Gastroesophageal sphincter (tissue), 4 donors: ENCODE data around the gene VWA8. TPM values are rescaled to one million over a fixed set of nuclear protein-coding genes. Genes with fewer than 3 reads are reported as not detected.

Source experiments
- ATAC-seq: fragments of 150-250 bp; one replicate; pipeline ENCODE4 v1.9.1; 2016; ENCODE audit warnings: mild to moderate bottlenecking, moderate library complexity
- H3K27ac ChIP-seq, 4 donors: fragments of 200-600 bp; sonication (generic) in 3 of 4; 1 replicate in 3 of 4; 2 replicates in 1 of 4; pipeline ENCODE4 v1.5.1; 2016 to 2019
- H3K27me3 ChIP-seq: fragments of 200-600 bp; sonication (generic); one replicate; pipeline ENCODE4 v1.5.1; 2019
- H3K36me3 ChIP-seq, 2 donors: fragments of 200-600 bp; sonication (generic); one replicate each; pipeline ENCODE4 v1.5.1; 2019; ENCODE audit warnings: control low read depth in 1 of 2
- H3K4me1 ChIP-seq, 3 donors: fragments of 200-600 bp; sonication (generic); 1 replicate in 2 of 3; 2 replicates in 1 of 3; pipeline ENCODE4 v1.5.1; 2016 to 2019; ENCODE audit warnings: control low read depth in 2 of 3
- H3K4me3 ChIP-seq, 2 donors: fragments of 200-600 bp; sonication (generic); one replicate each; pipeline ENCODE4 v1.5.1; 2019; ENCODE audit warnings: mild to moderate bottlenecking in 1 of 2, moderate library complexity in 1 of 2
- H3K9me3 ChIP-seq, 3 donors: fragments of 200-600 bp; sonication (generic); one replicate each; pipeline ENCODE4 v1.5.1; 2017 to 2019; ENCODE audit warnings: control low read depth in 2 of 3
- EP300 ChIP-seq: sonication (generic); formaldehyde crosslinking; IDR thresholded peaks from one replicate; pipeline ENCODE4 v1.6.1; 2017; ENCODE audit warnings: antibody characterized with exemption, mild to moderate bottlenecking
- POLR2A ChIP-seq, 2 donors: fragments of 450-650 bp; IDR thresholded peaks; one replicate each; pipeline ENCODE4 v1.6.1; 2017; ENCODE audit warnings: antibody characterized with exemption in 2 of 2, mild to moderate bottlenecking in 2 of 2, moderate library complexity in 1 of 2
- POLR2AphosphoS5 ChIP-seq: sonication (generic); formaldehyde crosslinking; IDR thresholded peaks from one replicate; pipeline ENCODE4 v1.6.1; 2017; ENCODE audit warnings: antibody characterized with exemption
- WGBS, 2 donors: methylation state at CpG; one replicate each; pipeline ENCODE4 v1.1.5; 2018; ENCODE audit warnings: low coverage in 1 of 2; 5-methylcytosine and 5-hydroxymethylcytosine counted together
- total RNA-seq, 4 donors: library from RNA; depleted of rRNA; stranded (reverse); fragments of >200 nt; gene quantifications; one replicate each; pipeline ENCODE4 v1.1.0, GENCODE V29; 2016
- TF ChIP-seq, protein P1 (sequence below), 4 experiments: fragments of 200-600 bp in 2 of 4; fragments of 450-650 bp in 2 of 4; sonication (generic) in 1 of 4; IDR thresholded peaks; one replicate each; pipeline ENCODE4 v1.5.1; 2017 to 2019; ENCODE audit warnings: antibody characterized with exemption in 4 of 4, mild to moderate bottlenecking in 2 of 4, moderate library complexity in 2 of 4

The VWA8 gene
- total RNA-seq, 4 donors from 2014 or later = 20.3 to 34.7 (median 23.9) TPM

DNA sequence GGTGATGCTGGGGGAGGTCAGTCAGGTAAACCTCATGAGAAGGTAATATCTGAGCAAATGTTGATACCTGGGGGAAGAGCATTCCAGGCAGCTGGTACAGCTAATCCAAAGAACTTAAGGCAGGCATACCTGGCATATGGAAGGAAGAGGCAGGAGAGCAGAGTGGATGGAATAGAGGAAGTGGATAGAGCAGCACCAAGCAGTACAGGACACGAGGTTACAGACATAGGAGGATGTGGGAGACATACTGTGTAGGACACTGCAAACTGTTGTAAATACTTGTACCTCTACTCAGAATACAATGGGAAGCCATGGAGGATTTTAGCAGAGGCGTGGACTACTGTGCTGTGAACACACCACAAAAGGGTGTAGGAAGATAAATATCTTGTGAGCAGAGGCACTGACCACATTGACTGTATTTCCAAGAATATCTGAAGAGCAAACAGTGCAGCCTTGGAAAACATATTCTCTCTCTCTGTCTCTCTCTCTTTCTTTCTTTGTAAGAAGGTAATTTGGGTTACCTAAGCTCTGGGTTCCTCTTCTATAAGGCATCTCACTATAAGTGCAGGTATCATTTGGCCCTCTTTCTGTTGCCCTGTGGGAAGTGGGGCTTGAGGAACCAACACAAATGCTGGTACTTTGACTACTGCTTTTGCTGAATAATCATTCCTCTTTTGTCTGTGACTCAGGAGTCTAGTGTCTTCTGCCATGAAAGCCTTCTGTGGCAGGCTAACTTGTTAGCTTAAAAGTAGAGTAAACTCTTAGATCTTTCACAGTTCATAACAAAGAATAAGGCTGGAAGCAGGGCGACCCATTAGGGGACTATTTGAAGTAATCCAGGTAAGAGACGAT is 238.0 kb downstream of the VWA8 start:
- no peak for TF ChIP-seq POLR2A (IDR thresholded peaks at IDR 0.05)
- TF ChIP-seq EP300 = no peak
- TF ChIP-seq POLR2AphosphoS5 = no peak
- TF ChIP-seq, protein P1, sequence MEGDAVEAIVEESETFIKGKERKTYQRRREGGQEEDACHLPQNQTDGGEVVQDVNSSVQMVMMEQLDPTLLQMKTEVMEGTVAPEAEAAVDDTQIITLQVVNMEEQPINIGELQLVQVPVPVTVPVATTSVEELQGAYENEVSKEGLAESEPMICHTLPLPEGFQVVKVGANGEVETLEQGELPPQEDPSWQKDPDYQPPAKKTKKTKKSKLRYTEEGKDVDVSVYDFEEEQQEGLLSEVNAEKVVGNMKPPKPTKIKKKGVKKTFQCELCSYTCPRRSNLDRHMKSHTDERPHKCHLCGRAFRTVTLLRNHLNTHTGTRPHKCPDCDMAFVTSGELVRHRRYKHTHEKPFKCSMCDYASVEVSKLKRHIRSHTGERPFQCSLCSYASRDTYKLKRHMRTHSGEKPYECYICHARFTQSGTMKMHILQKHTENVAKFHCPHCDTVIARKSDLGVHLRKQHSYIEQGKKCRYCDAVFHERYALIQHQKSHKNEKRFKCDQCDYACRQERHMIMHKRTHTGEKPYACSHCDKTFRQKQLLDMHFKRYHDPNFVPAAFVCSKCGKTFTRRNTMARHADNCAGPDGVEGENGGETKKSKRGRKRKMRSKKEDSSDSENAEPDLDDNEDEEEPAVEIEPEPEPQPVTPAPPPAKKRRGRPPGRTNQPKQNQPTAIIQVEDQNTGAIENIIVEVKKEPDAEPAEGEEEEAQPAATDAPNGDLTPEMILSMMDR (IDR thresholded peaks at IDR 0.05) = no peak
- Histone ChIP-seq H3K36me3 (peaks cover 0 to 66% of the 10 kb centered on the region in 2 donors), H3K27me3 (no peaks in the 10 kb centered on the region), H3K4me1 (no peaks in the 10 kb centered on the region), H3K9me3 (no peaks in the 10 kb centered on the region), H3K27ac (no peak overlapping the region), H3K4me3 (no peak overlapping the region)
- no peak for ATAC-seq
- 93 to 94% methylated on average over 4 of the region's 4 CpGs for WGBS, 2 donors

DNA sequence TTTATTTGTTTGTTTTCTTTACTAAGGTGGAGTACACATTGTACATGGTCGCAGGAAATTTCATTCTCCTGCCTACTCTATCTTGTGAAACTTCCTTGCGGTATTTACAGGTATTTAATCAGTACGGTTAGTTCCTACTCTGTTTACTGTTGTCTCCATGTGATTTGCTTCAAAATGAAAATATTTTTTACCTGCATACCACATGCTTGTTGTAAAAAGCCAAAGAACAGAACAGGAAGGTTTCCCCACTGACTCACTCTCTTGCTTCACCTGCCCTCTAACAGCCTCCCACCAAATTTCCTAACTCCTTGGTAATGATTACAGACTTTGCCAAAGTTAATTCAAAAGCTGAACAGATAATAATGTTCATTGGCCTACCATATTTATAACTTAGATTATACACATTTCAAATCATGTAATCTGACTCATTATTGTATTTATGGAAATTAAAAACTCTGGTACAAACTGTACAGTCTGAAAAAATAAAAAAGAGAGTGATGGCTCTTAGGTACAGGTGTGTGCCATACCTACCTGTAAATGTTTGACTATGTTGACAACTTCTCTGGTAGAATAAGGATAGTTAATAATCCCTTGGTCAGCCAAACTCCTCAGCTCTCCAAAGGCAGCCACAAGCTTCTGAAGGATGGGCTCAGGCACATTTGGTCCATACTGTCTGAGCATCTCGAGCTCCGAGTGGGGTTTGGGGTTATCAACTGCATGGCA is 239.9 kb downstream of the VWA8 start:
- H3K27ac ChIP-seq = no peak overlapping the region
- no peak for TF ChIP-seq EP300
- TF ChIP-seq POLR2AphosphoS5 = no peak
- no peak for TF ChIP-seq POLR2A (IDR thresholded peaks at IDR 0.05)
- TF ChIP-seq, protein P1 (IDR thresholded peaks at IDR 0.05) = no peak
- no peaks in the 10 kb centered on the region for H3K27me3 ChIP-seq
- no peaks in the 10 kb centered on the region for H3K9me3 ChIP-seq
- H3K4me1 ChIP-seq = no peaks in the 10 kb centered on the region
- ATAC-seq = no peak
- H3K4me3 ChIP-seq = no peak overlapping the region
- peaks cover 0 to 53% of the 10 kb centered on the region in 2 donors for H3K36me3 ChIP-seq
- 93 to 95% methylated on average over 3 to 5 of the region's 5 CpGs for WGBS, 2 donors

DNA sequence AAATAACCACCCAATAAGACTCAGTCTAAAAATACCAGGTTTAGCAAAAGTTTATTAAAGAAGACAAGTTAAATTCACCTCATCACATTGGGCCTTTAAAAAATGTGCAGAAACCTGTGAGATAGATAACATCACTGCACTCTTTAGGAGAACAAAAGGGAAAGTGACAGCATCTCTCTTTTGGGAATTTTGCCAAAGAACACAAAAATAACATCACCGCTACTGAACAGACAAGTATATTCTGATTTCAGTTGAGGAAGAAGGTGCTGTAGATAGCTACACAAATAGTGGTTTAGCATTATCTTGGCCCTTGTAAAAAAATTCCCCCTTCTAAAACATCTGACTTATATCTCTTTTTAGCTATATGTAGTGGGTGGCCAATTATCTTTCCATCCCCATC is 244.7 kb downstream of the VWA8 start:
- WGBS, 2 donors = 67 to 77% methylated on average over 1 of the region's 1 CpG
- Histone ChIP-seq H3K27me3 (no peaks in the 10 kb centered on the region), H3K36me3 (peaks cover 0 to 21% of the 10 kb centered on the region in 2 donors), H3K27ac (no peak overlapping the region), H3K9me3 (no peaks in the 10 kb centered on the region), H3K4me1 (no peaks in the 10 kb centered on the region), H3K4me3 (no peak overlapping the region)
- ATAC-seq = no peak
- TF ChIP-seq POLR2AphosphoS5 (no peak), POLR2A (IDR thresholded peaks at IDR 0.05) (no peak), EP300 (no peak)
- TF ChIP-seq, protein P1 (IDR thresholded peaks at IDR 0.05) = no peak

DNA sequence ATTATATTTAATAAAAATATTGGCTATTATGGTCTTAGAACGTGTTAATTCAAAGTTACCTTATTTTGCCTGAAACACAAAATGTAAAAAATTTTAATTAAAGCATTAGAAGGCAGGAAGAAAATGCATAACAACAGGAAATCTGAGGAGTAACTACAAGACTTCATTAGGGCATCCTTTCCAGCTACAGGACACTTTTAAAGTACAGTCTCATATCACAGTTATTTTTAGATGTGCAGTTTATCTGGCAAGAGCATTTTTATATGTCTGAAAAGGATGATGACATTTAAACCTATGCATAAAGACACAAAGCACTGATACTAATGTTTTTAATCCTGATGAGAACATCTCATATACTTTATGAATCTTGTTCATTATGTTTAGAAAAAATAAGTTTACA is 247.5 kb downstream of the VWA8 start:
- no peak overlapping the region for H3K4me3 ChIP-seq
- H3K4me1 ChIP-seq = peaks cover 0 to 13% (median 0%) of the 10 kb centered on the region in 3 donors
- no peaks in the 10 kb centered on the region for H3K36me3 ChIP-seq
- H3K9me3 ChIP-seq = no peaks in the 10 kb centered on the region
- WGBS, 2 donors = 47 to 53% methylated on average over 1 of the region's 1 CpG
- no peaks in the 10 kb centered on the region for H3K27me3 ChIP-seq
- no peak overlapping the region for H3K27ac ChIP-seq
- TF ChIP-seq, protein P1 (IDR thresholded peaks at IDR 0.05) = no peak
- TF ChIP-seq EP300 (no peak), POLR2A (IDR thresholded peaks at IDR 0.05) (no peak), POLR2AphosphoS5 (no peak)
- ATAC-seq = no peak
